Caco-2 (cell line): ENCODE measurements around the gene SLC5A11. TPM values are rescaled to one million over a fixed set of nuclear protein-coding genes. Genes with fewer than 3 reads are reported as not detected.
"Not testable (repeated sequence)": the region's sequence is repeated elsewhere in the genome, so short reads cannot be mapped to it uniquely, and the experiment has no call there.

Experiments used
- BruUV-seq: library from RNA; stranded (reverse); fragments of 400-500 nt; replicated peaks from 2 replicates; lab custom pipeline; 2021; lab: Mats Ljungman, UMichigan
- CTCF ChIA-PET: fragments of 300-600 bp; sonication (Branson Sonifier 250); formaldehyde crosslinking; loops from one replicate; lab custom pipeline; 2022; ENCODE audit warnings: antibody characterized with exemption; lab: Charles Lee
- POLR2A ChIA-PET: fragments of 300-600 bp; sonication (Branson Sonifier 250); formaldehyde crosslinking; loops from one replicate; lab custom pipeline; 2022; ENCODE audit warnings: antibody characterized with exemption; lab: Charles Lee
- DNase-seq, 2 experiments: peaks; one replicate each; pipeline versions ENCODE4 v3.0.0 to v3.0.0-alpha.2; 2020 to 2022
- H3K27me3 ChIP-seq: replicated peaks from 2 replicates; pipeline ENCODE4 v1.6.0; 2011; ENCODE audit warnings: low read length; ENCODE audit not compliant: control insufficient read depth, insufficient read depth
- H3K36me3 ChIP-seq: 2 replicates; pipeline ENCODE4 v1.5.1; 2011; ENCODE audit warnings: low read length; ENCODE audit not compliant: control insufficient read depth, insufficient read depth
- H3K4me1 ChIP-seq: fragments of 250-450 bp; sonication (Bioruptor Pico); 2 replicates; pipeline ENCODE4 v1.5.1; 2020; ENCODE audit warnings: mild to moderate bottlenecking
- H3K4me3 ChIP-seq: 2 replicates; pipeline ENCODE4 v1.5.1; 2011; ENCODE audit warnings: low read depth, mild to moderate bottlenecking, control low read depth, low read length
- H3K9me3 ChIP-seq: fragments of 250-450 bp; sonication (Bioruptor Pico); 2 replicates; pipeline ENCODE4 v1.5.1; 2020; ENCODE audit warnings: mild to moderate bottlenecking, moderate library complexity
- H3K27ac Mint-ChIP-seq: one replicate; pipeline ENCODE4 v1.8.0; 2022; ENCODE audit warnings: mixed read lengths; ENCODE audit not compliant: unreplicated experiment
- H3K27me3 Mint-ChIP-seq: one replicate; pipeline ENCODE4 v1.8.0; 2022; ENCODE audit warnings: mixed read lengths; ENCODE audit not compliant: insufficient read depth, unreplicated experiment
- H3K36me3 Mint-ChIP-seq: one replicate; pipeline ENCODE4 v1.8.0; 2022; ENCODE audit warnings: mild to moderate bottlenecking, mixed read lengths; ENCODE audit not compliant: insufficient read depth, unreplicated experiment
- H3K4me1 Mint-ChIP-seq: one replicate; pipeline ENCODE4 v1.8.0; 2022; ENCODE audit warnings: low read depth, mixed read lengths; ENCODE audit not compliant: unreplicated experiment
- H3K4me3 Mint-ChIP-seq: one replicate; pipeline ENCODE4 v1.8.0; 2022; ENCODE audit warnings: mild to moderate bottlenecking, moderate library complexity, mixed read lengths; ENCODE audit not compliant: unreplicated experiment
- H3K9me3 Mint-ChIP-seq: one replicate; pipeline ENCODE4 v1.8.0; 2022; ENCODE audit warnings: mixed read lengths; ENCODE audit not compliant: unreplicated experiment
- CTCF ChIP-seq, 2 experiments: fragments of 200-600 bp in 1 of 2; IDR thresholded peaks; 1 replicate in 1 of 2; 2 replicates in 1 of 2; pipeline versions ENCODE4 v1.5.1 to v1.8.0; 2011 to 2022; ENCODE audit warnings: antibody characterized with exemption in 1 of 2, control low read depth in 1 of 2, inconsistent platforms in 1 of 2, low read depth in 1 of 2, low read length in 1 of 2, mild to moderate bottlenecking in 1 of 2, moderate library complexity in 1 of 2; ENCODE audit not compliant: insufficient read depth in 1 of 2, severe bottlenecking in 1 of 2, unreplicated experiment in 1 of 2
- intact Hi-C: fragments of 100-400 bp; cut with micrococcal nuclease; formaldehyde crosslinking; loops from one replicate; pipeline ENCODE4 v1.10.0; 2022; ENCODE audit not compliant: unreplicated experiment
- total RNA-seq: library from RNA; stranded (reverse); gene quantifications from 2 replicates; pipeline ENCODE4 v1.2.3, GENCODE V29; 2022

The SLC5A11 gene
- total RNA-seq, 1 experiment from 2014 or later: 0.95 TPM

- intact Hi-C loops: loop anchor here (10.0 kb wide), 1 partner anchor 221 kb away; no protein-coding TSS in a partner anchor
- Histone ChIP-seq H3K36me3 (peaks cover 2% of the 10 kb centered on the region; the same call in 1 of the 2 replicates), H3K9me3 (no peaks in the 10 kb centered on the region), H3K4me3 (no peak overlapping the region), H3K4me1 (peaks cover 6% of the 10 kb centered on the region; the same call in 1 of the 2 replicates), H3K27me3 (no peaks in the 10 kb centered on the region)
- no peak for TF ChIP-seq CTCF (IDR thresholded peaks at IDR 0.05; ENCODE audit: insufficient read depth in 1 of 2, low read depth in 1 of 2, low read length in 1 of 2, severe bottlenecking in 1 of 2, unreplicated experiment in 1 of 2)
- peaks cover 33% of the 10 kb centered on the region for H3K4me1 Mint-ChIP-seq
- H3K27me3 Mint-ChIP-seq: no peaks in the 10 kb centered on the region
- no peak overlapping the region for H3K27ac Mint-ChIP-seq
- ChIA-PET POLR2A (no interaction called here), CTCF (no interaction called here)
- no TSS peak for BruUV-seq
- no peak overlapping the region for H3K4me3 Mint-ChIP-seq
- peaks cover 98% of the 10 kb centered on the region for H3K36me3 Mint-ChIP-seq
- DNase-seq: no peak
- no peaks in the 10 kb centered on the region for H3K9me3 Mint-ChIP-seq
Observed at GRCh38 chr16:24805484-24805883, 40.3 kb upstream of the SLC5A11 start.

- Histone ChIP-seq H3K27me3 (no peaks in the 10 kb centered on the region), H3K4me3 (no peak overlapping the region), H3K36me3 (0 out of 2 replicates have a peak, but pooled peaks cover 2% of the 10 kb centered on the region), H3K4me1 (no peaks in the 10 kb centered on the region), H3K9me3 (no peaks in the 10 kb centered on the region)
- TF ChIP-seq CTCF (IDR thresholded peaks at IDR 0.05; ENCODE audit: insufficient read depth in 1 of 2, low read depth in 1 of 2, low read length in 1 of 2, severe bottlenecking in 1 of 2, unreplicated experiment in 1 of 2): no peak
- Mint-ChIP-seq H3K4me3 (no peak overlapping the region), H3K36me3 (peaks cover 97% of the 10 kb centered on the region), H3K27me3 (no peaks in the 10 kb centered on the region), H3K27ac (no peak overlapping the region), H3K9me3 (no peaks in the 10 kb centered on the region), H3K4me1 (peaks cover 26% of the 10 kb centered on the region)
- BruUV-seq: no TSS peak
- DNase-seq: no peak
- CTCF ChIA-PET: no interaction called here
- POLR2A ChIA-PET: no interaction called here
- intact Hi-C loops: loop anchor here (10.0 kb wide), 1 partner anchor 222 kb away; no protein-coding TSS in a partner anchor
Observed at GRCh38 chr16:24807301-24807700, 38.5 kb upstream of the SLC5A11 start.

- TF ChIP-seq CTCF (IDR thresholded peaks at IDR 0.05; ENCODE audit: insufficient read depth in 1 of 2, low read depth in 1 of 2, low read length in 1 of 2, severe bottlenecking in 1 of 2, unreplicated experiment in 1 of 2): no peak
- Mint-ChIP-seq H3K27me3 (no peaks in the 10 kb centered on the region), H3K9me3 (no peaks in the 10 kb centered on the region), H3K36me3 (peaks cover 89% of the 10 kb centered on the region), H3K4me3 (no peak overlapping the region), H3K4me1 (peaks cover 14% of the 10 kb centered on the region), H3K27ac (no peak overlapping the region)
- no peak overlapping the region for H3K4me3 ChIP-seq
- ChIA-PET CTCF (interaction anchor here (0.5 to 0.6 kb wide), 3 partner anchors 59 to 100 kb away, joined by 3 to 5 read pairs (median 3); no protein-coding TSS in a partner anchor), POLR2A (no interaction called here)
- H3K36me3 ChIP-seq: peaks cover 4% of the 10 kb centered on the region
- intact Hi-C loops: loop anchor here (1.0 kb wide), 1 partner anchor 43 kb away; no protein-coding TSS in a partner anchor
- DNase-seq: no peak
- H3K9me3 ChIP-seq: no peaks in the 10 kb centered on the region
- H3K4me1 ChIP-seq: no peaks in the 10 kb centered on the region
- no TSS peak for BruUV-seq
- H3K27me3 ChIP-seq: no peaks in the 10 kb centered on the region
Observed at GRCh38 chr16:24810951-24811843, 34.6 kb upstream of the SLC5A11 start.

- H3K9me3 Mint-ChIP-seq, POLR2A ChIA-PET, H3K4me1 ChIP-seq, intact Hi-C loops, H3K27me3 ChIP-seq, BruUV-seq, H3K9me3 ChIP-seq, H3K27me3 Mint-ChIP-seq, DNase-seq, H3K4me3 Mint-ChIP-seq, H3K4me3 ChIP-seq, H3K36me3 ChIP-seq, H3K27ac Mint-ChIP-seq: not testable (repeated sequence)
- peaks cover 80% of the 10 kb centered on the region for H3K36me3 Mint-ChIP-seq
- peaks cover 14% of the 10 kb centered on the region for H3K4me1 Mint-ChIP-seq
- CTCF ChIA-PET: interaction anchor here (0.6 kb wide), 1 partner anchor 222 kb away, joined by 3 read pairs; no protein-coding TSS in a partner anchor
Observed at GRCh38 chr16:24812813-24813212, 33.0 kb upstream of the SLC5A11 start.
